GM12873 (cell line): ENCODE measurements around the gene GALNT2.

Experiments used
- TF ChIP-seq, protein P1 (sequence below): IDR thresholded peaks from 2 replicates; pipeline ENCODE4 v1.5.1; 2012; ENCODE audit warnings: low read depth, mild to moderate bottlenecking, moderate library complexity, low read length, control low read depth; ENCODE audit not compliant: insufficient read depth; ENCODE audit errors: missing control alignments

GALNT2 gene

DNA sequence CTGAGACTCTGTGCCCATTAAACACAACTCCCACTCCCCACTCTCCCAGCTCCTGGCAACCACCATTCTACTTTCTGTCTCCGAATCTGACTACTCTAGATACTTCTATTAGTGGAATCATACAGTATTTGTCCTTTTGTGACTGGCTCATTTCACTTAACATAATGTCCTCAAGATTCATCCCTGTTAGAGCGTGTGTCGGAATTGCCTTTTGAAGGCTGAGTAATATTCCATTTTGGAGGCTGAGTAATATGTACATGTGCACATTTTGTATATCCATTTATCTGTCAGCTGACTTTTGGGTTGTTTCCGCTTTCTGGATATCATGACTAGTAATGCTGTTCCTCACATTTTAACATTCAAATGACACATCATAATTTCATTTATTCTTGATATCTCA is 30.3 kb downstream of the GALNT2 start:
- TF ChIP-seq, protein P1, sequence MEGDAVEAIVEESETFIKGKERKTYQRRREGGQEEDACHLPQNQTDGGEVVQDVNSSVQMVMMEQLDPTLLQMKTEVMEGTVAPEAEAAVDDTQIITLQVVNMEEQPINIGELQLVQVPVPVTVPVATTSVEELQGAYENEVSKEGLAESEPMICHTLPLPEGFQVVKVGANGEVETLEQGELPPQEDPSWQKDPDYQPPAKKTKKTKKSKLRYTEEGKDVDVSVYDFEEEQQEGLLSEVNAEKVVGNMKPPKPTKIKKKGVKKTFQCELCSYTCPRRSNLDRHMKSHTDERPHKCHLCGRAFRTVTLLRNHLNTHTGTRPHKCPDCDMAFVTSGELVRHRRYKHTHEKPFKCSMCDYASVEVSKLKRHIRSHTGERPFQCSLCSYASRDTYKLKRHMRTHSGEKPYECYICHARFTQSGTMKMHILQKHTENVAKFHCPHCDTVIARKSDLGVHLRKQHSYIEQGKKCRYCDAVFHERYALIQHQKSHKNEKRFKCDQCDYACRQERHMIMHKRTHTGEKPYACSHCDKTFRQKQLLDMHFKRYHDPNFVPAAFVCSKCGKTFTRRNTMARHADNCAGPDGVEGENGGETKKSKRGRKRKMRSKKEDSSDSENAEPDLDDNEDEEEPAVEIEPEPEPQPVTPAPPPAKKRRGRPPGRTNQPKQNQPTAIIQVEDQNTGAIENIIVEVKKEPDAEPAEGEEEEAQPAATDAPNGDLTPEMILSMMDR, result no peak

GRCh38 chr1:230098723-230099122 is 31.7 kb downstream of the GALNT2 start:
- TF ChIP-seq, protein P1, result no peak

GRCh38 chr1:230099465-230099864 is 32.4 kb downstream of the GALNT2 start:
- TF ChIP-seq, protein P1, result no peak

DNA sequence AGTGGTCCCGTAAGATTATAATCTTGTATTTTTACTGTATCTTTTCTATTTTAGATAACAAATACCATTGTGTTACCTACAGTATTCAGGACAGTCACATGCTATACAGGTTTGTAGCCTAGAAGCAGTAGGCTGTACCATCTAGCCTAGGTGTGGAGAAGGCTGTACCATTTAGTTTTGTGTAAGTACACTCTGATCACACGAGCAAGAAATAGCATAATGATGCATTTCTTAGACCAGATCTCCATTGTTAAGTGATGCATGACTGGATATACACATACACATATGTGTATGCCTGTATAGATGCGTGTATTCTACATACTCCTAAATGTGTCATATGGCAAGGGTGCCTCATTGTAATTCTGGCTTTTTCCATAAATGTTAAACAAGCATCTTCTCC is 33.9 kb downstream of the GALNT2 start:
- TF ChIP-seq, protein P1, result no peak

DNA sequence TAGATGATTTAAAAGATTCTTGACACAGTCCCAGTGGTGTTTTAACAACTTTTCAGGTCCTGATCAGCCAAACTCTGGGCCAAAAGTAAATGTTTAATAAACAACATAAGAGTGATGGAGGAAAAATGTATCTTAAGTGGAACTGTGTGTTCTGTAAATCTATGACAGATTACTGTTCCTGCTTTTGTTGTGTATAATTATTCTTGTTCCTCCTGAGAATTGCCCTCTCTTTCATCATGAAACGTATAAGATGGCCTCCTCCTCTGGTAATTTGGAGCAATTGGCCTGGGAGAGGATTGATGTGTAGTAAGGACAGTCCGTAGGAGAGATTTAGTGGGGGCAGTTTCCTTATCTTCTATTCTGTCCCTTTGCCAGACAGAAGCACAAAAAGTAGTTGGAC is 34.5 kb downstream of the GALNT2 start:
- TF ChIP-seq, protein P1, result no peak

GRCh38 chr1:230102046-230102445 is 35.0 kb downstream of the GALNT2 start:
- TF ChIP-seq, protein P1, result no peak

GRCh38 chr1:230102472-230102871 is 35.4 kb downstream of the GALNT2 start:
- TF ChIP-seq, protein P1, result no peak
